ENCODE measurements around the gene NLGN4X. TPM values are rescaled to one million over a fixed set of nuclear protein-coding genes. Genes with fewer than 3 reads are reported as not detected.
A peak's percentile ranks its signal among the peaks of the same experiment; 100 is the strongest.

The NLGN4X gene
- total RNA-seq = 1 to 10 TPM; 1.4 to 5.0 TPM
- under 1 TPM; 0.24 to 0.31 TPM for polyA plus RNA-seq
- long read RNA-seq, donor 1 = 0 reads
- long read RNA-seq, donor 2 = 0 reads
- long read RNA-seq, donor 3, partial matches to known transcripts = 0 of 1 reads
- long read RNA-seq, donor 3, other reads (novel, unspliced or antisense) = 0 of 1 reads
- long read RNA-seq, donor 4 = 0 reads
- long read RNA-seq, donor 5 = 0 reads

GRCh38 chrX:6228720-6229119 is at the start of gene NLGN4X:
Gene NLGN4X, minus strand, starts transcription at chrX:6228867. Its CDS starts 77,401 bp downstream, at chrX:6151466.
- no peak within 1 kb of the TSS for H3K4me3 ChIP-seq
- peaks cover 0 to 2% (median 0%) of the 10 kb centered on the region in 5 donors for H3K4me1 ChIP-seq (ENCODE audit: control insufficient read depth in 5 of 5, insufficient read depth in 5 of 5, low read length in 5 of 5)
- no peak within 1 kb of the TSS for H3K27ac ChIP-seq (ENCODE audit: low read depth in 1 of 2, low read length in 1 of 2)
- H3K9me3 ChIP-seq (ENCODE audit: control insufficient read depth in 4 of 4, insufficient read depth in 3 of 4, low read length in 3 of 4) = no peaks in the 10 kb centered on the region
- no peaks in the 10 kb centered on the region for H3K36me3 ChIP-seq (ENCODE audit: control insufficient read depth in 4 of 4, insufficient read depth in 4 of 4, low read length in 4 of 4)
- 1 to 3% methylated on average over 10 to 12 of the region's 12 CpGs for WGBS, 2 donors
- TF ChIP-seq, protein P1, sequence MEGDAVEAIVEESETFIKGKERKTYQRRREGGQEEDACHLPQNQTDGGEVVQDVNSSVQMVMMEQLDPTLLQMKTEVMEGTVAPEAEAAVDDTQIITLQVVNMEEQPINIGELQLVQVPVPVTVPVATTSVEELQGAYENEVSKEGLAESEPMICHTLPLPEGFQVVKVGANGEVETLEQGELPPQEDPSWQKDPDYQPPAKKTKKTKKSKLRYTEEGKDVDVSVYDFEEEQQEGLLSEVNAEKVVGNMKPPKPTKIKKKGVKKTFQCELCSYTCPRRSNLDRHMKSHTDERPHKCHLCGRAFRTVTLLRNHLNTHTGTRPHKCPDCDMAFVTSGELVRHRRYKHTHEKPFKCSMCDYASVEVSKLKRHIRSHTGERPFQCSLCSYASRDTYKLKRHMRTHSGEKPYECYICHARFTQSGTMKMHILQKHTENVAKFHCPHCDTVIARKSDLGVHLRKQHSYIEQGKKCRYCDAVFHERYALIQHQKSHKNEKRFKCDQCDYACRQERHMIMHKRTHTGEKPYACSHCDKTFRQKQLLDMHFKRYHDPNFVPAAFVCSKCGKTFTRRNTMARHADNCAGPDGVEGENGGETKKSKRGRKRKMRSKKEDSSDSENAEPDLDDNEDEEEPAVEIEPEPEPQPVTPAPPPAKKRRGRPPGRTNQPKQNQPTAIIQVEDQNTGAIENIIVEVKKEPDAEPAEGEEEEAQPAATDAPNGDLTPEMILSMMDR (IDR thresholded peaks at IDR 0.05; ENCODE audit: control extremely low read depth, extremely low read depth) = no peak
- H3K27me3 ChIP-seq (ENCODE audit: control insufficient read depth in 3 of 3, insufficient read depth in 3 of 3, low read length in 2 of 3) = peaks cover 10 to 90% (median 54%) of the 10 kb centered on the region in 3 donors
- ATAC-seq (ENCODE audit: insufficient read depth, low FRiP score) (no peak), DNase-seq (peak in 1 of 3 donors; percentile 1)
- H3K9ac ChIP-seq (ENCODE audit: insufficient read depth in 1 of 2, low read length in 2 of 2) = no peak within 1 kb of the TSS

DNA sequence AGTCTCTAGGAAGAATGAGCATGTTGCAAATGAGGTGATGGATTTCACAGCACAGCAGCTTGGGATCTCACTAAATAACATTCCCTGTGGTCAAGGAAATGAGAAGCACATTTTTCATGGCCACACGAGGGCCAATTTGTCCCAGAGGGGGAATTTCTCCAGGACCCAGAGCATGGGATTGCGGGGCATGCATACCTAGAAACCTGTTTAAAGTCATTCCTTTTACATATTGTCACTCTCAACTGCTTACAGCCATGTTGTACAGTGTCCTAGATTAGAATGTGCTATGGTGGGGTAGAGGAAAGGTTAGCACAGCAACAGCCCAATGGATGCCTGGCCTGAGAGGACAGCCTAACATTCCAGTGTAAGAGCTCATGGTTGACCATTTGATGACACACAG is 37.4 kb upstream of the NLGN4X start:
- Histone ChIP-seq H3K9ac (ENCODE audit: insufficient read depth in 1 of 2, low read length in 2 of 2) (no peak overlapping the region), H3K4me1 (ENCODE audit: control insufficient read depth in 5 of 5, insufficient read depth in 5 of 5, low read length in 5 of 5) (no peaks in the 10 kb centered on the region), H3K4me3 (no peak overlapping the region), H3K9me3 (ENCODE audit: control insufficient read depth in 4 of 4, insufficient read depth in 3 of 4, low read length in 3 of 4) (no peaks in the 10 kb centered on the region), H3K36me3 (ENCODE audit: control insufficient read depth in 4 of 4, insufficient read depth in 4 of 4, low read length in 4 of 4) (no peaks in the 10 kb centered on the region), H3K27me3 (ENCODE audit: control insufficient read depth in 3 of 3, insufficient read depth in 3 of 3, low read length in 2 of 3) (peaks cover 0 to 29% (median 0%) of the 10 kb centered on the region in 3 donors), H3K27ac (ENCODE audit: low read depth in 1 of 2, low read length in 1 of 2) (no peak overlapping the region)
- no peak for ATAC-seq (ENCODE audit: insufficient read depth, low FRiP score)
- TF ChIP-seq, protein P1 (IDR thresholded peaks at IDR 0.05; ENCODE audit: control extremely low read depth, extremely low read depth) = no peak
- no peak for DNase-seq
- 64 to 78% methylated on average over 2 of the region's 2 CpGs for WGBS, 2 donors

DNA sequence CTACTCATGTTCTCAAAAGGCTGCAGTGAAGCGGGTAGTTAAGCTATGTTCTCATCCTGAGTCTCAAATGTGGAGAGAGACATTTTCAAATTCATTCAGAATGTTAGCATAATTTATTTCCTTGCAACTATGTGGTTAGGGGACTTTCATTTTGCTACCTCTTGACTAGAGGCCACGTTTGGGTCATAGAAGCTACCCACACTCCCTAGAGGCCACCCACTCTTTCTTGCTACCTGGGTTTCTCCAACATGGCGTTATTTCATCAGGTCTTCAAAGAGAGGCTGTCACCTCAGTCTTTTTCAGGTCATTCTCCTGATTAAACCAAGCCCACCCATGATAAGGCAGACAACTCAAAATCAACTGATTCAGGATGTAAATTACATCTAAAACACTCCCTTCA is 34.3 kb upstream of the NLGN4X start:
- no peaks in the 10 kb centered on the region for H3K9me3 ChIP-seq (ENCODE audit: control insufficient read depth in 4 of 4, insufficient read depth in 3 of 4, low read length in 3 of 4)
- no peak overlapping the region for H3K9ac ChIP-seq (ENCODE audit: insufficient read depth in 1 of 2, low read length in 2 of 2)
- no peaks in the 10 kb centered on the region for H3K36me3 ChIP-seq (ENCODE audit: control insufficient read depth in 4 of 4, insufficient read depth in 4 of 4, low read length in 4 of 4)
- TF ChIP-seq, protein P1 (IDR thresholded peaks at IDR 0.05; ENCODE audit: control extremely low read depth, extremely low read depth) = no peak
- DNase-seq = no peak
- H3K4me1 ChIP-seq (ENCODE audit: control insufficient read depth in 5 of 5, insufficient read depth in 5 of 5, low read length in 5 of 5) = no peaks in the 10 kb centered on the region
- 65 to 70% methylated on average over 3 of the region's 3 CpGs for WGBS, 2 donors
- H3K27me3 ChIP-seq (ENCODE audit: control insufficient read depth in 3 of 3, insufficient read depth in 3 of 3, low read length in 2 of 3) = peaks cover 0 to 21% (median 0%) of the 10 kb centered on the region in 3 donors
- no peak for ATAC-seq (ENCODE audit: insufficient read depth, low FRiP score)
- H3K4me3 ChIP-seq = no peak overlapping the region
- H3K27ac ChIP-seq (ENCODE audit: low read depth in 1 of 2, low read length in 1 of 2) = no peak overlapping the region

GRCh38 chrX:6257025-6257424 is 28.4 kb upstream of the NLGN4X start:
- Histone ChIP-seq H3K4me1 (ENCODE audit: control insufficient read depth in 5 of 5, insufficient read depth in 5 of 5, low read length in 5 of 5) (no peaks in the 10 kb centered on the region), H3K27me3 (ENCODE audit: control insufficient read depth in 3 of 3, insufficient read depth in 3 of 3, low read length in 2 of 3) (peaks cover 0 to 10% (median 10%) of the 10 kb centered on the region in 3 donors), H3K36me3 (ENCODE audit: control insufficient read depth in 4 of 4, insufficient read depth in 4 of 4, low read length in 4 of 4) (no peaks in the 10 kb centered on the region), H3K9ac (ENCODE audit: insufficient read depth in 1 of 2, low read length in 2 of 2) (no peak overlapping the region), H3K27ac (ENCODE audit: low read depth in 1 of 2, low read length in 1 of 2) (no peak overlapping the region), H3K9me3 (ENCODE audit: control insufficient read depth in 4 of 4, insufficient read depth in 3 of 4, low read length in 3 of 4) (no peaks in the 10 kb centered on the region), H3K4me3 (no peak overlapping the region)
- TF ChIP-seq, protein P1 (IDR thresholded peaks at IDR 0.05; ENCODE audit: control extremely low read depth, extremely low read depth) = no peak
- DNase-seq (no peak), ATAC-seq (ENCODE audit: insufficient read depth, low FRiP score) (no peak)
- 41 to 67% methylated on average over 2 to 3 of the region's 3 CpGs for WGBS, 2 donors
